CD4-positive, alpha-beta T cell treated with Interleukin-12 subunit alpha and Interleukin-12 subunit beta, for 1 hour (primary cell): ENCODE measurements around the gene NCAPG2.
"Not testable (repeated sequence)": the region's sequence is repeated elsewhere in the genome, so short reads cannot be mapped to it uniquely, and the experiment has no call there.

Source experiments
- DNase-seq: peaks from one replicate; pipeline ENCODE4 v3.0.0-alpha.2; 2020

The NCAPG2 gene

DNA sequence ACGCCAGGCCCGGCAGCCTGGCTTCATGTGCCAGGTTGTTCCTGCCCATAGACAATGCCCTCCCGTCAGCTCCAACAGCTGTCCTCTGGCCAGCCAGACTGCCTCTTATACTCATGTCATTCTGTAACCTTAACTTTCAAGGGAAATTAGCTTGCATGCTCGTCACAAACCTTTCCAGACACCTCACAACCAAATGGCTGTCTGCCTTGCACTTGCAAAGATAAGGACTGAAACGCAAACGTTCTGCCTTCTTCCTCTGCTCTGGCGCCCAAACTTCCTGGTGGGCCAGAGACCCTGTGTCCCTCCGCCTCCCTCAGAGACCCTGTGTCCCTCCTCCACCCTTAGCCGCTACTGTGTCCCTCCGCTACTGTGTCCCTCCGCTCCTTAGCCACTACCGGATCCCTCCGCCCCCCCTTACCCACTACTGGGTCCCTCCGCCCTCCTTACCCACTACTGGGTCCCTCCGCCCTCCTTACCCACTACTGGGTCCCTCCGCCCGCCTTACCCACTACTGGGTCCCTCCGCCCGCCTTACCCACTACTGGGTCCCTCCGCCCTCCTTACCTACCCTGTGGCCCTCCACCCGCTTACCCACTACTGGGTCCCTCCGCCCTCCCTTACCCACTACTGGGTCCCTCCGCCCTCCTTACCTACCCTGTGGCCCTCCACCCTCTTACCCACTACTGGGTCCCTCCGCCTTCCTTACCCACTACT is 37.5 kb downstream of the NCAPG2 start:
- not testable (repeated sequence) for DNase-seq

DNA sequence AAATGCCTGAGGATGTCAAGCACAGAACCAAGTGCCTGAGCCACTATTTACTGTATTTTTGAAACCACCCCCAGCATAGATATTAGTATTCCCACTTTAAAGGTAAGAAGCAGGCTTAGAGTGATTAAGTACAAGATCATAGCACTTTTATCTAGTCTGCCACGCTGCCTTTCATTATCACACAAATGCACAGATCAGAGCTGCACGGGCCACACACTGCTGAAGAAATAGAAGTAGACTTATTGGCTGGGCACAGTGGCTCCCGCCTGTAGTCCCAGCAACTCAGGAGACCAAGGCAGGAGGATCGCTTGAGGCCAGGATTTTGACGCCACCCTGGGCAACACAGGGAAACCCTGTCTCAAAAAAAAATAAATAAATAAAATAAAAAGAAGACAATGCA is 38.2 kb downstream of the NCAPG2 start:
- no peak for DNase-seq

- no peak for DNase-seq
Observed at GRCh38 chr7:158664406-158664805, 40.2 kb downstream of the NCAPG2 start.

DNA sequence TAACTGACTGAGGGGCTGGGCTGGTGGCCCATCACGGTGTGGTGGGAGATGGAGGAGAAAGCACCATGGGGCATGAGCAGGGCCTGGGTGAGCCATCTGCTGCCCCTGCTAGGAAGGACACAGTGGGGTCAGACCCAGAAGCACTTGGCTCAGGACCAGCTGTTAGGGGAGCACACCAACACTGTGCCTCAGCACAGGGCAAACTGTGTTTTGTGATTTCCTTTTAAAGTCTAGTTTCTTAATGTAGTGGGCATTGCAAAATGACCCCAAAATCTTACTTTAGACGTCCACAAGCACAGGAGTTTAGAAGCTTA is 41.2 kb downstream of the NCAPG2 start:
- DNase-seq, result no peak

GRCh38 chr7:158662610-158663427 is 41.8 kb downstream of the NCAPG2 start:
- DNase-seq, result peak; percentile 19

DNA sequence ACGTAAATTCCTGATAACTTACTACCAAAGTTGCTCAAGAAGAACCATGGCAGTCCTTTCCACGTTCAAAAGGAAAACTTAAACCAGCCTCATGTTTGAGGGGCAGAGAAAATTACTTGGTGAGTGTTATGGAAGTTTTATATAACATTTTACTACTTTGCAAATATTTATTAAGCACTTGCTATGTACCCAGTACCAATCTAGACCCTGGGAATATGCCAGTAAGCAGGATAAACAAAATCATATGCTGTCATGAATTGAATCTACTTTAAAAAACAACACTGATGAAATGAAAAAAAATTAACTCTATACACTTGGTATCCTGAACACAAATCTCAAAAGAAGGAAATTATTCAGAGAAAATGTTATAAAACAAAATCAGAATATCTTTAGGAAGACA is 46.1 kb downstream of the NCAPG2 start:
- no peak for DNase-seq

DNA sequence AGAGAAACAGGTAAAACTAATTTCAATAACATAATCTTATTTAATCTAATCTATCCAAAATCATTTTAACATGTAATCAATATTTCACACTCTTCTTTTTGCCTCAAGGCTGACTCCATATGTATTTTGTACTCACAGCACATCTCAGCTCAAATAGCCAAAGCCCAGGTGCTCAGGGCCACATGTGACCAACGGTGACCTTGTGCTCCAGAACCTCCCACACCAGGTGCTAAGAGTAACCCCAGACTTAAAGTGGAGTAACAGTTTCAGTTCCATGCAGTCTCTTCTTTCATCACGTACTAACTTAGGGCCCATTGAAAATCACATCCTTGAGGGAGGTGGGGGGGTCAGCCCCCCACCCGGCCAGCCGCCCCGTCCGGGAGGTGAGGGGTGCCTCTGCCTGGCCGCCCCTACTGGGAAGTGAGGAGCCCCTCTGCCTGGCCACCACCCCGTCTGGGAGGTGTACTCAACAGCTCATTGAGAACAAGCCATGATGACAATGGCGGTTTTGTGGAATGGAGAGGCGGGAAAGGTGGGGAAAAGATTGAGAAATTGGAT is 47.3 kb downstream of the NCAPG2 start:
- DNase-seq, result no peak

- peak; percentile 34 for DNase-seq
Observed at GRCh38 chr7:158655931-158656441, 48.6 kb downstream of the NCAPG2 start.

DNA sequence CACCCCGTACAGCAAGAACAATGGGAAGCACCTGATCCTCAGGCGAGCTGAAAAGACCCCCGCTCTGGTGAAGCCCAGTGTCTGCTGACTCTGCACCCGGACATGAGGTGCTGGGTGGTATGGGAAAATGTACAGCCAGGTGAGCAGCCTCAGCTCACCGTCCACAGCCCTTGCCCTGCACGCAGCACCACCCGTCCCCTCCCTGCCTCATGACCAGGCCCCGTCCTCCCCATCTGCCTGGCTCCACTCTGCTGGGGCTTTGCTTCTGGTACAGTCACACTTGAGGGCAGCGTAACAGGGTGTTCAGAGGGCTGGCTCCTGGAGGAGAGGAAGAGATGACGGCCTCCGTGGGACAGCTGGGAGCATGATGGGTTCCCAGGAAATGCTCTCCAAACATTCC is 49.1 kb downstream of the NCAPG2 start:
- no peak for DNase-seq

DNA sequence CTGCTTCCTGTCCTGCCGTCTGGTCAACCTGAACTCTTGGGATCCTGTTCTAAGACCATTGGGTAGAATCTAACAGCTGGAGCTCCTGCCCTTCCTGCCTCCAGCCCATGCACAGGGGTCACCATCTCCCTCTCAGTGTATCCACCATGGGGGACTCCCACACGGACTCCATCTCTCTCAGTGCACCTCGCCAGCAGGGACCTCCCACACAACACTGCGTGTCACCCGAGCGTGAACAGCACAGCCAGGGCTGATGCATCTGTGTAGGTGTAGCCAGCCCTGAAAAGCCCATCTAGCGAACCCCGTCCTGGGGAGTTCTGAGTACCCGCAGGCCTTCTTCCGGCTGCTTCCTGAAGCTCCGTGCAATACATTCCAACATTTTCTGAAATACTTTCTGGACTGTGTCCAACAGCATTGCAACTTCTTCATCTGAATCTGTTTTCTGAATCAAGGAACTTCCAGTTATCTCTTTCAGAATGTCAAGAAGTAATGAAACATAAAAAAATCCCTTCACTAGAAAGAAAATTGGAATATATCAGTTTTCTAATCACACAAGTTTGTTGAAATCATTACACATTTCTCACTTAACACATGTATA is 52.5 kb downstream of the NCAPG2 start:
- no peak for DNase-seq

GRCh38 chr7:158650821-158651225 is 53.8 kb downstream of the NCAPG2 start:
- no peak for DNase-seq

DNA sequence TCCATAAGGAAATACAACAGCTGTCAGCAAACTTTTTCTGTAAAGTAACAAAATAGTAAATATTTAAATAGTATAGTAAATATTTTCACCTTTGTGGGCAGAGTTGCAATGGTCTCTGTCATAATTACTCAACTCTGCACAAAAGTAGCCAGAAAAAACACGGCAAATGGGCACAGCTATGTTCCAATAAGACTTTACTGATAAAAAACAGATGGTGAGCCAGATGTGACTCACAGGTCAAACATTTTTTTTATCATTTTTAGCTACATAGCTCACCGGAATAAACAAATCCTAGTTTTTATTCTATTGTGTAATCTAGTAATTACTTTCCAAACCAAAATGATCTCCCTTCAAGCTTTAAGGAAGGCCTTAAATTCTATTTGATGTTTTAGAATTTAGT is 55.3 kb downstream of the NCAPG2 start:
- no peak for DNase-seq

DNA sequence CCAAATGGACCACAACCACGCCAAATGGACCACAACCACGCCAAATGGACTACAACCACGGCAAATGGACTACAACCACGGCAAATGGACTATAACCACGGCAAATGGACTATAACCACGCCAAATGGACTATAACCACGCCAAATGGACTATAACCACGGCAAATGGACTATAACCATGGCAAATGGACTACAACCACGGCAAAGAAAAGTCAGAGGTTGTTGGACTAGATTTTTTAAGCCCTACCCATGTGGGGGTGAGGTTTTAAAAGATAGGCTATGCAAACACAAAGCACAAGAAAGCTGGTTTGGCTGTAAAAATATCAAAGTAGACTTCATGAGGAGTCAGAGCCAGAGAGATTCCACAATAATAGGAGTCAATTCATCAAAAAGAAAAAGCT is 55.8 kb downstream of the NCAPG2 start:
- DNase-seq, result no peak

GRCh38 chr7:158648168-158648567 is 56.4 kb downstream of the NCAPG2 start:
- DNase-seq, result no peak

DNA sequence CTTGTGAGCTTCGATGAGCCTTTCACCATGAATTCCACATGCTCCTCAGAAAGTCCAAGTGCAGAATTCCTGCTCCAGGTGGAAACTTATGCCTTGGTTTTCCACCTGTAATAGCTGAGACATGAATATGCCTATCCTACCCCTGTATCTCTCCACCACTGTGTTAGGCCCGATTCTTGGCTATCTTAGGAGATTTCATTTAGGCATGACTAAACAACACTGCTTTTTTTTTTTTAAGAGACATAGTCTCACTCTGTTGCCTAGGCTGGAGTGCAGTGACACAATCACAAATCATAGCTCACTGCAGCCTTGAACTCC is 57.2 kb downstream of the NCAPG2 start:
- no peak for DNase-seq

DNA sequence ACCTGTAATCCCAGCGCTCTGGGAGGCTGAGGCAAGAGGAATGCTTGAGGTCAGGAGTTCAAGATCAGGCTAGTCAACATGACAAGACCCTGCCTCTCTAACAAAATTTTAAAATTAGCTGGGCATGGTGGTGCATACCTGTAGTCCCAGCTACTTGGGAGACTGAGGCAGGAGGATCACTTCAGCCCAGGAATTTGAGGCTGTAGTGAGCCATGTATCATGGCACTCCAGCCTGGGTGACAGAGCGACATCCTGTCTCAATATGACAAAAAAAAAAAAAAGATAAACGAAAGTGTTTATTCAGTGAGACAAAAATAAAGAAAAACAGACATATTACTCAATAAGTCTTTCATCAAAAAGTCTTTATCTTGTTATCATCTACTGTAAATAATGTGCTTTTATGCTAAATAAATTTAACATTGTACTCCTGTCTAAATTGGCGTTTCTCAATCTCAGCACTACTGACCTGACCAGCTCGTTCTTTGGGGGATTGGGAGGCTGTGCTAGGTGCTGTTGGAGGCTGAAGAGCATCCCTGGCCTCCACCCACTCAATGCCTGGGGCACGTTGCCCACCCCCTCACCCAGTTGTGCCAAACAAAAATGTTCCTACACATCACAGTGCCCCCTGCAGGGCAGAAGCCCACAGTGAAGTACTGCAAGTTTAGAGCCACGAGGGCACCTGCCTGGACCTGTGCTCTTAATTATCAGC is 57.7 kb downstream of the NCAPG2 start:
- DNase-seq, result peak; percentile 11

DNA sequence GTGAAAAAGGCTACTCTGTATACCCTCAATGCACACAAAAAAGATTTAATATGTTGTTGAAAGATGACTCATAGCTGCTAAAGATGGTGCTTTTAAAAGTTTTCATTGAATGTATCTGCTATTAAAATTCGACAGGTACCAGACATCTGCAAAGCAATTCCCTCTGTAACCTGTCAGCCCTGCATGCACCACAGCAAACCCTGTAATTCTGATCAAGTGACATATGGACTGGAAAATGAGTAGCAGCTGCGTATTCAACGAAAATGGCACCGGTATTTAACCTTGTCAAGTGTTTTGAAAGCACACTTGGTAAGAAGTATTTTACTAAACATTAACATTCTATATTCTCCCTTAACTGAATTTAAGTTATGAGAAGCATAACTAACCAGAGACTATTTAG is 58.8 kb downstream of the NCAPG2 start:
- DNase-seq, result no peak

GRCh38 chr7:158642149-158642548 is 62.5 kb downstream of the NCAPG2 start:
- DNase-seq, result no peak

- DNase-seq, result no peak
Observed at GRCh38 chr7:158638001-158638400, 66.6 kb downstream of the NCAPG2 start.

DNA sequence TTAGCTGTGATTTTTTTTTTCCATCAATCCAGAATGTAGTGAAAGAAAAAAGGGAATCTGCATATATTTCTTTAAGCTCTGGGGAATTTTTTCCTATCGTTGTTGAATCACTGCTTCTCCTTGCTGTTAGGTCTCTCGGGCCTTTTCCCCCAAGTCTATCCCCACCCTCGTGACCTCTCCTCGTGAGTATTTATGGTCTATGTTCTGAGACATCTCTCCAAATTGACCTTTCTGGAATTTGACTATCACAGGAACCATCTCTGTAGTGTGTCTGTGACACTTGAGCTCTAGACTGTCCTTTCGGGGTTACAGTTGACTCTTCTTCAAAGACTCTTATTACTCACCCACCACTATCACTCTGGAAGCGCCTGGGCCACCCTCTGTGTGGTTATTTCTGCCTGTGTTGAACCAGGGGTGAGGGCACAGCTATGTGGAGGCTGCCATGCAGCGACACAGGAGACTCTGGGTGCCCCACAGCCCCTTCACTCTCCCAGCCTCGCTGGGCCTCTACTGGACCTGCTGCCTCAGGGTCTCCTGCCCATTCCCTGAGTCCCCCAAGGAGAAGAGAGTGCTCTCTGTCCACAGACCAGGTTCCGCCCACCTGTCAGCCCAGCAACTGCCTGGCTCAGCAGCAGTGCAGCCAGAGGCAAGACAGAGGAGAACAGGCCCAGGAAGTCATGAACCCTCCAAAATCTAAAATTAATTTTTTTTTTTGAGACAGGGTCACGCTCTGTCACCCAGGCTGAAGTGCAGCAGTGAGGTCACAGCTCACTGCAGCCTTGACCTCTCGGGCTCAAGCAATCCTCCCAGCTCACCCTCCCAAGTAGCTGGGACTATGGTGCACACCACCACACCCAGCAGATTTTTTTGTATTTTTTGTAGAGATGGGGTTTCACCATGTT is 71.3 kb downstream of the NCAPG2 start:
- DNase-seq, result no peak

DNA sequence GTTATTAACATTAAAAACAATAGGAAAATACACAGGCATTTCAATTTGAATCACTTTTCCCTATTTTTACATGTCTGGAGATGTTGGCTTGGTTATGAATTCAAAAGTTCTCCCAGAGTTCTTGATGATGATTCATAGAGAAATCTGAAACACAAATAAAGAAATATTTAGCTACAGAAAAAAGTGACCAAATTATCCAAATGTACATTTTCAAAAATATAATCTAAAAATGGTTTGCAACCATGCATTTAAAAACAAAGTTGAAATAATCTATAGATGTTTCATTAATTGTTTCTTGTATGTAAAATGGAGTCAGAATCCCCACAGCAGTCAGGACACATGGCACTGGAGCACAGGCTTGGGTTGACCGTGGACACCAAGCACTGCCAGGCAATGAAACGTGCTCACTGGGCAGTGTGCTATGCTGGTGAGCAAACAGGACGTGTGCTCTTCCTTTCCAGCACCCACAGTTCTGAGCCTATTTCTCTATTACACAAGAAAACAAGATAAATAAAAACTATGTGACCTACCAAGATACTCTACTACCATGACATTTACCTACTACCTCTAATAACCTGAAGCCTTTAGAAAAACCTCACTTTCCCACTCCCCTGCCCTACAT is 72.9 kb downstream of the NCAPG2 start:
- DNase-seq, result no peak

DNA sequence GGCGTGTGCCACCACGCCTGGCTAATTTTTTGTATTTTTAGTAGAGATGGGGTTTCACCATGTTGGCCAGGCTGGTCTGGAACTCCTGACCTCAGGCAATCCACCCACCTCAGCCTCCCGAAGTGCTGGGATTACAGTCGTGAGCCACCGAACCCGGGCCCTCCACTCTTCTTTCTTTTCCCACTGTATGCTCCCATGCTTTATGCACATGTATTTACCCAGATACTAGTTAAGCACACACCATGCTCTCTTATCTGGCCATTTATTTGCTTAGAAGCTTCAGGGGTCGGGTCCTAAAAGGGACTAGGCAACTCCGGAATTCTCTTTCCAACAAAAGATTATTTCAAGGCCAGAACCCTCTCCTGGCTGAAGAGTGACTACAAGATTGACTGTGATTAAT is 78.3 kb downstream of the NCAPG2 start:
- not testable (repeated sequence) for DNase-seq
